NCI-H345 treated with DMSO at 0.1 percent for 48 hours (cell line): ENCODE results near the gene IFNB1.

ENCODE experiments used
- DNase-seq: peaks from one replicate; lab custom pipeline; 2025; ENCODE audit not compliant: unreplicated experiment; lab: John Stamatoyannopoulos, UW

The IFNB1 gene

DNA sequence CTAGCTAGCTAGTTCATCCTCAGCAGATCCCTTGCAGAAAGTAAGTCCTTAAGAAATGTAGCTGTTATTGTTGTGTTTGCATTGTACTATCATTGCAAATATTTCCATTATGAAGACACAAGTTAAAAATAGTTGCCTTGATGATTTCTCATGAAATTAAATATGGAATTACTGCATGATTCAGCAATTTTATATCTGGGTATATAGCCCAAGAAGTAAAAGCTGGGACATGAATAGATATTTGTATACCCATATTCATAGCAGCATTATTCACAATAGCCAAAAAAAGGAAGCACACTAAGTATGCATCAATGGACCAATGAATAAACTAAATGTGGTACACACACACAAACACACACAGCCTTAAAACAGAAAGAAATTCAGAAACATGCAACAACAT lies 6.8 kb downstream of the IFNB1 start:
- DNase-seq = no peak

DNA sequence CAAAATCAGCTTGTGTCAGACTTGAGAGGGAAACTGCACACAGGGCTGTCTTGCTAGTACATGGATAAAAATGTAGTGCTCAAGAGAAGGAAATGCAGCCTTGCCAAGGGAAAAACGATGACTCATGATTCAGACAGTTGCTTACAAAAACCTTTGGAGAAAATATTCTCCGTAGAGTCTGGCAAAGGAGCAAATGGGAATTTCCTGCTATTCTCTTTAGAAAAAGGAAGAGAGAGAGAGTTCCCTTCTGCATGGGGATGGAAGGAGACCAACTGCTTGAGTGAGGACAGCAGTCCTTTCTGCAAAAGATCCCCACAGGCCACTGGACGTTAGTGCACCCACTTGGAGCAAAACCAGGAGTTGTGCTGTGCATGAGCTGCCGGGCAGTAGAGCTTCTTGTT lies 7.6 kb downstream of the IFNB1 start:
- DNase-seq = no peak

DNA sequence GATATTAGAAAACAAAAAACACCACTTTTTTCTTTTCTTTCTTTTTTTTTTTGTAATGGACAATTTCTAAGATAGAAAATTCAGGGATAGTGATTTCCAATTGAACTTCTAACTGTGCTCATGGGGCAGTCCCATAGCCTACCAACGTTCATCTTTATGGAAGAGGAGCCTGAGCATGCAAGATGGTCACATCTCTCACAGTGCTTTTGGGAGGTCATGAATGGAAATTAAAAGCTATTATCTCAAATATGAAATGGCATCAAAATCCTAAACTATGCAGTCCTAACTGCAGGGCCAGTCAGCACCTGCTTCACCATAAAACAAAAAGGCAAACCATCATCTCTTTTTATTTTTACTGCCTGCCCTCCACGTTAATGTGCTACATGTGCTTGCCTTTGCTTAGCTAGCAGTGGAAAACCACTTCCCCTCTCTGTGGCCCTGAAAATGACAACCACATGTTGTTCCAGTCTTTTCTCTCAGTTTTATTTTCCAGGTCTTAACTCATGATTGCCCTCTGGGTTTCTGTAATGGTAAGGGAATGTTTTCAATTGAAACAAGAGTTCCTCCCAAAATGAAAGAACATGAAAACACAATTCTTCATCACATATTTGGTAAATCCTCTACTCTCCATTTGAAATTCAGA lies 16.7 kb downstream of the IFNB1 start:
- DNase-seq = no peak

DNA sequence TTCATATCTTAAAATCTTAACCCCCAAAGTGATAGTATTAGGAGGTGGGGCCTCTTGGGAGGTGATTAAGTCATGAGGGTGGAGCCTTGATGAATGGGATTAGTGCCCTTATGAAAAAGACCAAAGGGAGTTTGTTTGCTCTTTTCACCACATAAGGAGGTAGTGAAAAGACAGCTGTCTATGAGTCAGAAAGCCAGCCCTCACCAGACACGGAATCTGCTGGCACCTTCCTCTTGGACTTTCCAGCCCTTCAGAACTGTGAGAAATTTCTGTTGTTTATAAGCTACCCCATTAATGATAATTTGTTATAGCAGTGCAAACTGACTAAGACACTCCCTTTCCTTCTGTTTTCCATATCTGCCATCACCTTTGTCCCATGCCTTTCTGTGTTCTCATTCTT lies 20.8 kb downstream of the IFNB1 start:
- no peak for DNase-seq

DNA sequence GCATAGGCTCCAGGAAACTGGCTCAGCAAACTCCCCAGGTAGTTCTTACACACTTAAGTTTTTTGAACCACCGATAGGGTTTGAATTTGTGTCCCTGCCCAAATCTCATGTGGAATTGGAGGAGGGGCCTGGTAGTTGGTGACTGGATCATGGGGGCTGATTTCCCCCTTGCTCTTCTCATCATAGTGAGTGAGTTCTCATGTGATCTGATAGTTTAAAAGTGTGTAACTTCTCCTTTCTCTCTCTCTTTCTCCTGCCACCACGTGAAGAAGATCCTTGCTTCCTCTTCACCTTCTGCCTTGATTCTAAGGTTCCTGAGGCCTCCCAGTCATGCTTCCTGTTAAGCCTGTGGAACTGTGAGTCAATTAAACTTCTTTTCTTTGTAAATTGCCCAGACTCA lies 23.9 kb downstream of the IFNB1 start:
- DNase-seq = no peak

DNA sequence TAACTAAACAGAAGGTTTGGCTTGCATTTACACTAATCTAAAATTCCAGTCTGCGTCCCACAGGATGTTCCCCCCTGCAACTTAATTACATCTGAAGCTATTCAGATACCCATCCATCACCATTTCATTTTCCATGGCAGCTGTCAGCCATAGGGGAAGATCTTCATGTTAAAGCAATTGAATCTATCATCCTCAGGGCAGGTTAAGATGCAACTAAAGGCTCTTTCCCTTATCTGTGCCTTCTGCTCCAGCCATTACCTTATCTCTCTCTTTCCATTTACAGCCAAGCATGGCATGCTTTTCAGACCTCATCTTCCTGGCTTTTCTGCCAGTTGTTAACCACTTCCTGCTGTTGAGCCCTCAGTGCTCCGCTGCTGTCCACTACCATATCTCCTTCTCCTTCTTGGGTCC lies 30.5 kb downstream of the IFNB1 start:
- no peak for DNase-seq

DNA sequence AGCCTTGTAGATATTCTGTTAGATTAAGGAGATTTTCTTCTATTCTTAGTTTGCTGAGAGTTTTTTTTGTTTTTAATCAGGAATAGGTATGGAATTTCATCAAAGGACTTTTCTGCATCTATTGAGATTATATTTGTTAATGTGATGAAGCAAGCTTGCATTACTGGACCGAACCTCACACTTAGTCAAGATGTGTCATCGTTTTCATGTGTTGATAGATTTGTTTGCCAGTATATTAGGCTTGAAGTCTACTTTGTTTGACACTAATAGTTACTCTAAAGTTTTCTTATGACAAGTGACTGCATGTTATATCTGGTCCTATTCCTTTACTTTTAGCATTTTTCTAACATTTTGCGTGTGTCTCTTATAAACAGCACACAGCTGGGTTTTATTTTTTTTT lies 33.9 kb downstream of the IFNB1 start:
- DNase-seq = no peak

DNA sequence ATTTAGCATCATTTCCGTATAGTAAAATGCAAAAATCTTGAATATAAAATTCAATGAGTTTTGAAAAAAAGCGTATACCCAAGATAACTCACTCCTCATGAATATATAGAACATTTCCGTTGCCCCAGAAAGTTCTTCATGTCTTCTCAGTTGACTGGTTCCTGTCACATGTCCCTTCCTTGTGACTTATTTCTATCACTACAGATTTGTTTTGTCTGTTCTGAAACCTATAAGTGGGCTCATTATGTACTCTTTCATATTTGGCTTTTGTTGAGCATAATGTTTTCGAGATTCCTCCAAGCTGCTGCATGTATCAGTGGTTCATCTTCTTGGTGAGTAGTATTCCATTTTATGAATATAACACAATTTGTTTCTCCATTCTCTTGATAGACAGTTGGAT lies 35.3 kb downstream of the IFNB1 start:
- DNase-seq = no peak

DNA sequence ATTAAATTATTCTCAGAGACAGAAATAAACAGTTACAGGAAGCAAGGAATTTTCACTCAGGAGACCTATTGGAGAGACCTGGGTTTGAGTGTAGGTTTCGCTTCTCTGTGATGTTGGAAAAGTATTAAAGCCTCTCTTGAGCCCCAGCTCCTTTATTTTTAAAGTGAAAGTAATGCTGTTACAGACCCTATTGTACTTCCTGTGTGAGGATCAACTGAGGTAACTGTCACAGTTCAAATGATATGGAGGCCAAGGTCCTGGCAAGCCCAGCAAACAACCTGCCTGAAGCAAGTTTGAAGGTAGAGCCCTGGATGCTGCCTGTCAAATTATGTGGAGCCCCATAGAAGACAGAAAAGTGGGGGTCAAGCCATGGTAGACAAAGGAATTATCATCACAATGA lies 38.4 kb downstream of the IFNB1 start:
- DNase-seq = no peak

DNA sequence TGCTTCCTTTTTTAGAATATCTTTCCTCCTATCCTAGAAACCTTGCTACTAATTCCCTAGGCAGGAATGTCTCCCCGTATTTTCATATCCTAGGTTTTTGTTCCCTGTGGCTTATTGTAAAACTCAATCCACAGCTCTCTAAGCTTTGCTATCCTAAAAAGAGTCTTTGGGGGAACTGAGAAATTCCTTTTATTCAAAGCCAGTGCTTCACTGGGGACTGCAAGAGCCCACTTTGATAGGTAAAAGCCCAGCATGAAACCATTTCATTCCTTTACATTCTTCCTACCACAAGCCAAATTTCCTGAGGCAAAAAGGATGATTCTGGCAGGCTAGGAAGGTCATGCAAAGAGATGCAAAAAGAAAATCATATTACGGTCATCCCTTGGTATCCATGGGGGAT lies 40.5 kb downstream of the IFNB1 start:
- no peak for DNase-seq

DNA sequence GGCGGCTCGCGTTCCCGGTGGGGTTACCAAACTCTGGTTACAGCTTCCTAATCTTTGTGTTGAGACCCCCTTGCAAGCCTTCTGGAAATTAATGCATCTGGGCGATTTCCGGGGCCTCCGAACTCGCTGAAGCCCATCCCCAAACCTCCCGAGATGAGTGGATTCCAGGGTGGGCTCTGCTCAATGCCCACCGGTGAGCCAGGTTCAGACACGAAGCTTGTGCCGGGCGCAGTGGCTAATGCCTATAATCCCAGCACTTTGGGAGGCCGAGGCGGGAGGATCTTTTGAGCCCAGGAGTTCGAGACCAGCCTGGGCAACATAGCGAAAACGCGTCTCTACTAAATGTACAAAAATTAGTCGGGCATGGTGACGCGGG lies 45.9 kb downstream of the IFNB1 start:
- DNase-seq = no peak

DNA sequence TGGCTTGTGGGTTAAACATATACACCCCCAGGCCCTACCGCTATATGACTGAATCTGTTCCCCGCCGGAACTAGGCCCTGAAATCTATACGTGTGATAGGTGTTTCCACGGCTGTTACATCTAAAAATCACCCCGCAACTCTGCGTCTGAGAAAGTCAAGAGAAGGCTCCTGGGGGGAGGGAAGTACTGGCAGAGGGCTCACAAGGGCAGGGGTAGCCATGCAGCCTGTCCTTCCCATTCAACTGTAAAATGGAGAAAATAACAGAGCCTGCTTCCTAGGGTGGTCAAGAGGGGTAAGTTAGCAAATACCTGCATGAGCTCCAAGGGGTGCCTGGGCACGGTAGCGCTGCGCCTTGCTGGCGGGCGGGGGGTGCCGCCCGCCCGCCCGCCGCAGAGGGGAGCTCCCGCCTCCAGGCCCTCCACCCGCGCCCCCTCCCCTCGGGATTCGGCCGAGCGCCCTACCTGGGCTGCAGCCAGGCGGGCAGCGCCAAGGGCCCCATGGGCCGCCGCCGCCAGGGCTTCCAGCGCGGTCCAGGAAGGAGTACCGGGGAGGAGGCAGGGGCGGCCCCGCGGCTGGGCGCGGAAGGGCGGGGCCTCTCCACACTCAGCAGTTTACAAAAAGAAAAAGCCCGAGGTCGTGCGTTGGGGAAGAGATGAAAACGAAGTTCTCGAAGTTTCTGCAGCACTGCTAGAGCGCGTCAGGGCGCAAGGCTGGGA lies 46.5 kb downstream of the IFNB1 start, which contains the start of gene HACD4:
Gene HACD4 (minus strand): TSS at position 550 of the 717 bp plus-strand sequence. CDS start 50 bp downstream, at position 500.
- peak; percentile 9 for DNase-seq

DNA sequence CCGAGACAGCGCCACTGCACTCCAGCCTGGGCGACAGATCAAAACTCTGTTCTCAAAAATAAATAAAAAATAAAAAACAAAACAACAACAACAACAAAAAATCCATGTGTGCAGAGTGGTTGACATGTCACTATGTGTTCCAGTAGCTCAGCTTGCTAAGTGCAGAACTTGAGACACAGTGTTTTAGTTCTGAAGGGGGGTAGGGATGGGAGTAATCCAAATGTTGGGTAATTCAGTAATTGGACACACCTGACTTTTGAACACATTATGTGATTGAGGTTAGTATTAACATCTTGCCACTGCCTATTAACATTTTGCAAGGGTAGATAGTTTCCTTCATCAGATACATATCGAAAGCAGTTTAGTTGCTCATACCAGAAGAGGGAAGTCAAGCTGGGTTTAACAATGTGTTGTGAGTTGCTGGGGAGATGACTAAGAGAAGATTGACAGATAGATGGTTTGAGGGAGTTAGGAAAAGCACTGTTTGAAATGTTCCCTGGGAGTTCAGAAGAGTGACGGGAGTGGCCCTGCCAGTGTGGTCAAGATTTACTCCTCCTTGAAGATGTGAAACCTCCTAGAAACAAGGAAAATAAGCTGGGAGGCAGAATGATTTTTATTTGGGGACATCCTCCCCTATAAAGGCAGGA lies 47.2 kb downstream of the IFNB1 start:
- no peak for DNase-seq

DNA sequence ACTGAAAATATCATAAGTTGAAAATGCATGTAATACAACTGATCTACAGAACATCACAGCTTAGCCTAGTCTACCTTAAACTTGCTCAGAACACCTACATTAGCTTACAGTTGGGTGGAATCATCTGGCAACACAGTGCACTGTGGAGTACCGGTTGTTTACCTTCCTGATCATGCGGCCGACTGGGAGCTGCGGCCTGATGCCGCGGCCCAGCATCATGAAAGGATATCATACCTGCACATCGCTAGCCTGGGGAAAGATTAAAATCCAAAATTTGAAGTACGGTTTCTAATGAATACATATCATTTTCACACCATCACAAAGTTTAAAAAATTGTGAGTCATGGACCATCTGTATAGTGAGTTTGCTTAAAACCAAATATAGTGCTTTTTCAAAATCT lies 48.1 kb downstream of the IFNB1 start:
- DNase-seq = no peak

DNA sequence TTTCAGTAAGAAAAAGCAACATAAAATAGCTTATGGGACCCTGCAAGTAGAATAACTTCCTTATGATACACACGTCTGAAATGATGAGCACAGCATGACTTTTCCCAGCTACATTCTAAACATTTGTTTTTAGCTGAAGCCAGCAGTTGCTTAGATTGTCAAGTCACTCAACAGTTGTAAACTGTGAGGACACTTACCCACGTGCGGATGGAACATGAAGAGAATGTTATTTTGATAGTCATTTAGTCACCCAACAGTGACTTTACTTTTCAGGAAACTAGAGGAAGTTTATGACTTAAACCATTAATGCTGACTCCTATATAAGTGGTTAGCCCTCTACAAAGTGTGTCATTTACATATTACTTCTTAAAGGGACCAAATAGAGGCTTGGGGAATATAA lies 49.3 kb downstream of the IFNB1 start:
- DNase-seq = no peak

DNA sequence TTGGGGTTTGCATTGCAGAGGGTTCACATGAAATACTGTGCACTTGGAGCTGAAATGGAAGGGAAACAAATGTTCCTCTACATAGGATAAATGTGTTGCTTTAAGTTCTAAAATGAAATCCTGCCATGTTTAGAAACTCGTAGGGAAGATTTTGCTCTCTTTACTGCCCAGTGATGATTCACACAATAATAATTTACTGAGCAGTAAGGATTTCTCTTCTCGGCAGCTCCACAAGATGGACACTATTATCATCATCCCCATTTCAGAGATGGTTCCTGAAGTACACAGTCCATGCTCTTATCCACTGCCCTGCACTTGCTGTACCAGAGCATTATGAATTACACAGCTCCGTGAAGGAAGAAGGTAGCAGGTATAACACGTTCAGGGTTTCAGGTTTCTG lies 50.4 kb downstream of the IFNB1 start:
- DNase-seq = no peak
